Stimulated activated CD8-positive, alpha-beta memory T cell treated with anti-CD3 and anti-CD28 coated beads, Interleukin-15, amount 100 ng/mL, for 24 hours (primary cell): ENCODE data around the gene ATP11C.
"Not testable (repeated sequence)": the region's sequence is repeated elsewhere in the genome, so short reads cannot be mapped to it uniquely, and the experiment has no call there.

Source experiments
- DNase-seq: peaks from one replicate; pipeline ENCODE4 v3.0.0-alpha.2; 2020; ENCODE audit warnings: low read depth

ATP11C gene

DNA sequence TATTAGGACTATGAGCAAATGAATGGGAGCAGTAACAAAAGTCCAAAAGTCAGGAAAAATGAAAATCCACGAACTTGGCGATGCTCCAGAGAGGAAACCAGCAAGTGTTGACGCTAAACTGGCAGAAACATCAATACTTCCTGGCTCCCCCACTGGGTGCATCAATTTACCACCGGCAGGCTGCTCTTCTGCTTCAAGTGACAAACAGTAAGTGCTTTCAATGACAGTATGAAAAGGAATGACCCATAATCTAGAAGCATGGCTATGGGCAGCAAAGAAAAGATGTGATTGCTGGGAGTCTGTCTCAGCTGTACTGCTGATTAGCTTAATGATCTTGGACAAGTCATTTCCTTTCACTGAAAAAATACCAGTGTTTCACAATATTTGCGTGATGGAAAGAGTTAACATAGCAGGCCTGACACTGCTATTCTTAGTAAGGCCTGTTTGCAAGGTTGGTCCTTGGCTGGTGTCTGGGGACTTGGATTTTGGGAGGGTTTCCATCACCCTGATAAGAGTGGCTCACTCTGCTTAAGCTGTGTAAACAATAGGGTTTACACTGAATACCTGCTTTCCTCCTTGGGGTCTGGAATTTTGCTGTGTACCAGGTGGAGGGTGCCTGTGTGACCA, 8.7 kb downstream of the ATP11C start:
- DNase-seq = no peak

DNA sequence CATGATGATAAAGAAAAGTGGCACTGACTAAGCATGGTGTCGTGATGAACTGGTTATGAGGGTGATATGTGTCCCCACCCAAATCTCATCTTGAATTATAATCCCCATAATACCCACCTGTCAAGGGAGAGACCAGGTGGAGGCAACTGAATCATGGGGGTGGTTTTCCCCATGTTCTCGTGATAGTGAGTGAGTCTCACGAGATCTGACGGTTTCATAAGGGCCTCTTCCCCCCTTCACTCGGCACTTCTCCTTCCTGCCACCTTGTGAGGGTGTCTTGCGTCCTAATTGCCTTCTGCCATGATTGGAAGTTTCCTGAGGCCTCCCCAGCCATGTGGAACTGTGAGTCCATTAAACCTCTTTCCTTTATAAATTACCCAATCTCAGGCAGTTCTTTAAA, 11.7 kb downstream of the ATP11C start:
- DNase-seq = not testable (repeated sequence)

DNA sequence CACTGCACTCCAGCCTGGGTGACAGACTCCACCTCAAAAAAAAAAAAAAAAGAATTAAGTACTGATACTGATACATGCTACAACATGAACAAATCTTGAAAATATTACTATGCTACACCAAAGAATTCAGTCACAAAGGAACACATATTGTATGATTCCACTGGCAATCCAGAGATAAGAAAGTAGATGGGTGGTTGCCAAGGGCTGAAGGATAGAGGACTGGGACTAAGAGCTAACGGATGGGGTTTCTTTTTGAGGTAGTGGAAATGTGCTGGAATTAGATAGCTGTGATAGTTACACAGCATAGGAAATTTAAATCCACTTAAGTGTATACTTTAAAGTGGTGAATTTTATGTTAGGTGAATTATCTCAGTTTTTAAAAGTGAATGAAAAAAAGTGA, 12.5 kb downstream of the ATP11C start:
- DNase-seq = no peak

DNA sequence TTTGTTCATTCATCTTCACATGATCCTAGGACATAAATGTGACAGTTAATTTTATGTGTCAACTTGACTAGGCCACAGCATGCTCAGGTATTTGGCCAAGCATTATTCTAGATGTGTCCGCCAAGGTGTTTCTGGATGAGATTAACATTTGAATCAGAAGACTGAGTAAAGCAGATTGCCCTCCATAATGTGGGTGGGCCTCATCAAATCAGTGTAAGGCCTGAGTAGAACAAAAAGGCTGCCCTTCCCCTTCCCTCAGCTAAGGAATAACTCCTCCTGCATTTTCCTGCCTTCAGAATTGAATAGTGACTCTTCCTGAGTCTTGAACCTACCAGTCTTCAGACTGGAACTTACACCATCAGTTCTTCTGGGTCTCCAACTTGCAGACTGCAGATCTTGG, 18.4 kb downstream of the ATP11C start:
- no peak for DNase-seq

DNA sequence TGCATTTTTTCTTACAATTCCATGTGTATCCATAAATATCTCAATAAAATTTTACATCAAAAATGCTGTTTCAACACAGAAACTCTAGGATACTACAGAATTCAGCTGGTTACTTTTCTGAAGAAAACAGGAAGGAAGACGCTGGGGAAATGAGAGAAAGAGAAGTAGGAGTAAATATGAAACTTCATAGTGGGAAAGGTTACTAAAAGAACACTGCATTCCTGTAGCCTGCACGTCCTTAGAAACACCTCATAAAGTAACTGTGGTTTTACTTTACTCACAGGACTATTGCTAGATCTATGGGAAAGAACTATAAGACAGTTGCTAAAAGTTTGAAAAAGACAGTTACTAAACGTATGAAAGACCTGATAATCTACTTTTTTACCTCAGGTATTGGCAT, 23.1 kb downstream of the ATP11C start:
- DNase-seq = no peak

DNA sequence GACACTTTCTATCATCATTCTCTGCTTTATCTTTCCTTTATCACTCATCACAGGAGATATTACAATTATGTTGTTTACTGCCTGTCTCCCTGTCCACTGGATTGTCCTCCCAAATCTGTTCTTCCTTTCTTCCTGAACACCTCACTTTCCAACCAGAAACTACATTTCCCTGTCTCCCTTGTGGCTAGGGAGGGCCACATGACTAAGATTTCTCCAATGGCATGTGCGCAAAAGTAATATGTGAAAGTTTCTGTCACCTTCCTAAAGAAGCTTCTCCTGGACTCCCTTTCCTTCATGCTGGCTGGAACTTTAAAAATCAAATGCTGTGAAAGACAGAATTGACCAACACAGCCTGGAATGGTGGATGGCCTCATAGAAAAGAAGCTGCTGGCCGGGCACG, 25.8 kb downstream of the ATP11C start:
- no peak for DNase-seq

DNA sequence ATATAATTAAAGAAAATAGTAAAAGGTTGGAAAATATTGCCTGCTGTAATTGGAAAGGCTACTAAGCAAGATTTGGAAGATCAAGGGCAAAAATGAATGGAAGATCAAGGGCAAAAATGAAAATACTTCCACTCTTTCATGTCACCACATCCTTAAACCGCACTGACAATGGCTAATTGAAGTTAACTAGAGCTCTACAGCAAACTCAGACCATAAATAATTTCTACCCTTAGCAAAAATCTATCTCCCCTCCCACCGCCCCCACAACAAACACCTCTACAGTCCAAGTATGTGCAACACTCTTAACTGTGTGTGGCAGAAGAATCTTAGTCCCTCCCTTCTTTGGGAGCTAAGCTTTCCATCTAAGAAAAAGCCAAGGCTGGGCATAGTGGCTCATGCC, 27.1 kb downstream of the ATP11C start:
- no peak for DNase-seq

DNA sequence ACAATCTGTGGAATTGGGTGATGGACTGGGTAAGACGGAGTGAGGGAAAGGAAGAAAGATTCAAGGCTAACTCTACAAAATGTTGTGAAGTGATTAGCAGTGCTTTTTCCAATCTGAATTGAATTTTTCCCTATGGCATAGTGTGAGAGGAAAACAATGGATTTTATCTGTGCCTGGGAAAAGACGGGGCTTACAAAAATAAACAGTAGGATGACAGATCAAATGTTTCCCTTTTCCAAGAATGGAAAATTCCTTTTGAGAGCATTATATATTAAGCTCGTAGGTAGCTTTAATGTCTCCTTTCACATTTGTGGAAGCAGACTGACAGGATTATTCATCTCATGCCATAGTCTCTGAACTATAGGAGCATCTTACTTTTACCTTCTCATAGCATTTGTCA, 27.8 kb downstream of the ATP11C start:
- DNase-seq = no peak

DNA sequence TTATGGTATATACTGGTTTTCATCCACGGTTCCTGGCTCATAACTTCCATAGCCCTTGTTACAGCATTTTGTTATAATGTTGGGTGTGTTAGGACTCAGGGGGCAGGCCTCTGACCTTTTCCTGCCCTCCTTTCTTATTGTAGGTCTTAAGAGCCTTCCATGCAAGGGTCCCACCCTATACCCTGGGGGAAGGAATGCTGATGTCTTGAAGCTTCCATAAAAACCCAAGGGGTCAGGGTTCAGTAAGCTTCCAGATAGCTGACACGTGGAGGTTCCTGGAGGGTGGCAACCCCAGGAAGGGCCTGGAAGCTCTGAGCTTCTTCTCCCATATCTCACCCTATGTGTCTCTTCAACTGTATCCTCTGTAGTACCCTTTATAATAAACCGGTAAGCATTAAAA, 29.6 kb downstream of the ATP11C start:
- DNase-seq = no peak

DNA sequence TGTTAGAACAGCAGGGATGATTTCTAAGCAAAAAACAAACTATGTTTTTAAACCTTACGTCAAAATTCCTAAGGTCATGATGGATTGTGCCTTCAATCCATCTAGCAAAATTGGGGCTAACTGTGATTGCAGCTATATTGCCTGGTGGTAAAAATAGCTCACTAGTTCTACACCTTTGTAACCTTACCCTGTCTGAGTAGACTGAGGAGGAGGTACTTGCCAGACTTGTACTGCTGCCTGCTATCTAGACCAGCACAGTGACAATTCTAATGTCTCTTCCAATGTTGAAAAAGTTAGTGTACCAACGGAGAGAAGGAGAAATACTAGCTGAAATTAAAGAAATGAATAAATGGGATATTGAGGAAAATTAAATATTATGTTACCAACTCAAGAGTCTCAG, 30.3 kb downstream of the ATP11C start:
- no peak for DNase-seq

DNA sequence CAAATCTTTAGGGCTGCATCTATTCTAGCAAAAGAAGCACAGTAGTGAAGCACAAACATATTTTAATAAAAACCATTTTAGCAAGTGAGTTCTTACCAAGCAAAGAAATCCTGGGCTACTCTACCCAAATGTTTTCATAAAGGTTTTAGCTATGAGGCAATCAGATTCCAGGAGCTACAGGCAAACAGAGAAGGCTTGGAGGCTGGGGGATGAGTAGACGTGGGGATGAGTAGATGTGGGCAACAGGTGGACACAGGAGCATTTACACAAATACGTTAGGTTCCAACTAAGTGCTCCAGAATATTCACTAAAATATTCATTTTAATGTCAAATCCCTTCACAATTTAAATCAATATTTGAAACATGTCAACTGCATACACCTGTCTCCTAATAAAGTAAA, 34.5 kb downstream of the ATP11C start:
- no peak for DNase-seq

DNA sequence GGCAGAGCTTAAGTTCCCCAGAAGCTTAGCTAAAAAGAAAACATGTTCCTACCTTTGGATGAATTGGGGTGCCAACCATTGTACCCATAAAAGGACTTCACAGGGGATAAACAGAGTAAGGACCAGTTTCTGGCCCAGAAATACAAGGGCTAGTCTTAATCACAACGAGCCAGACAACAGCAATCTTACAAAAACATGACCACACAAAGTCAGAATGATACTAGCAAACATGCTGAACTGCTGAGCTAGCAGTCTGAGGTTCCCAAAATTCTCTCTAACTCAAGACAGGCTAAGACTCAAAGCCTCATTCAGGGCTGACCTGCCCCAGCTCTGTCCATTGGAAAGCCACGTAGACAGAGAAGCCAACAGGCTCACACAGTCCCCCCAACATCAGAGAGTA, 40.3 kb downstream of the ATP11C start:
- no peak for DNase-seq

DNA sequence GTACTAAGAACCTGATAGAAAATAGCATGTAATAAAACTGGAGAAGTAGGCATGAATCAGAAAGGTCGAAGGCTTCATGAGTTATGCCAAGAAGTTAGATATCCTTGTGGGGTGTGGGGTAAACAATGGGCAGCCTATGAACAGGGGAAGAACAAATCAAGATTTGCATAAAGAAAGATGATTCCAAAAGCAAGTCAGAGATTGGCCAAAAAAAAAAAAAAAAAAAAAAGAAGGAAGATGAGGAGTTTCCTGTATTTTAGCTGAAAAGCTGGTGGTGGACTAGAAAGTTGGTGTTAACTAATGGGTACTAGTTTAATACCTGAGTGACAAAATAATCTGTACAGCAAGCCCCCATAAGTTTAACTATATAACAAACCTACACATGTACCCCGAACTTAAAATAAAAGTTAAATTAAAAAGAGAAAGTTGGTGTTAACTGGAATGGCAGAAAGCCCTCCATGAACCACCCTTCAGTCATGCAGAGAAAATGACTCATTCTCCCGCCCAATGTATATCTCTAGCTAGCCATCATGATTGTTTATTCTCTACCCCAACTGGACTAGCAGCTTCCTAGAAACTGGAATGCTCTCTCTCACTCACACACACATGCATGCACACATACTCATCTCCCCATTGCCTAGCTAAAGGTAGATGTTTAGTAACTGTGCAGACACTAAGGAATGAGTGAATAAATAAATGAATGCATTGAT, 41.7 kb downstream of the ATP11C start:
- DNase-seq = no peak

DNA sequence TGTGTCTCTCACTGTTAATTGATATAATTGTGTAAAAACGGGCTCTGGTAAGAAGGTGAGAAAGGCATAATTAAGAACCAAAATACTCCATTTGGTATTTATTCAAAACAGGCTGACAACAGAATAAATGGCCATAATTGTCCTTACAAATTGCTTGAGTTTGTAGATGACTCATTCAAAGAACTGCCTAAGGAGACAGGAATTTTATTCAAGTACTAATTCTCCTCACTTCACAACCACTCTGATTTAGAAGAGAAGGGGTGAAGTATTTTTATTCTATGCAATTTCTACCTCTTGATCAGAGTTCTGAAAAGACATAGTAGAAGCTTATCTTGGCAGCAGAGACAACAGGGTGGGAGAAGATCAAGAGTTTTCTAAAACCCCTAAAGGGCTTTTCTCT, 43.1 kb downstream of the ATP11C start:
- no peak for DNase-seq

DNA sequence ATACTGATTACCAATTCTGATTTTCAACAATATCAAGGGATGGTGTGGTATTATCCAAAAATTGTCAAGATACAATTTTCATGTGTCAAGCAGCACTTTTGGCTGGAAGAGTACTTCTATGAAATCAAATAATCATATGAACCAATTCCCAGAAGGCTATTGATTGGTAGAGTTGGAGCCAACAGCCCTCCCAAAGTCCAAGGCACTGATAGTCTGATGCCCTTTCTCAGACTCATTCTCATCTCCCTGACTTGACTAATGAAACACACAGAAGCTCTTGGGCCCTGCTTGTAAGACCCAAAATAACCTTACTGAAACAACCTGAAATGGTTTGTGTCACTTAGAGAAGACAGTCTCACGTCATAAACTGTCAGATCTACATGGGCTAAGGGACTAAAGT, 48.9 kb downstream of the ATP11C start:
- DNase-seq = no peak

DNA sequence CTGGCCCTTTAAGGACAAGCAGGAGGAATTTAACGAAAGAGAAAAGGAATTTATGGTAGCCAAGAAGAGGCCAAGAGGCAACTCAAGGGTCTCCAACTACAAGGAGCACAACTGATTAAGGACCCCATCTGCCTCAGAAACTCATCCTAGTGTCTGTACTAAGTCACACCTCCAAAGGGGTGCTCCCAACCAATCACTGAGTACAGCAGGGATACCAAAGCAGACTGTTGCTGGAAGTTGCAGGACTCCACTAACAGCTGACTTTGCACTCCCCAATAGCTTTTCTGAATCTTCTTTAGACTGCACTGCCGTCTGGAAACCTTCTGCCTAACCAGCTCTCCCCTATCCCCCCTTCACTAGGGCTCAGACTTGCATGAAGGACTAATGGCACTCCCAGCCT, 50.6 kb downstream of the ATP11C start:
- no peak for DNase-seq

DNA sequence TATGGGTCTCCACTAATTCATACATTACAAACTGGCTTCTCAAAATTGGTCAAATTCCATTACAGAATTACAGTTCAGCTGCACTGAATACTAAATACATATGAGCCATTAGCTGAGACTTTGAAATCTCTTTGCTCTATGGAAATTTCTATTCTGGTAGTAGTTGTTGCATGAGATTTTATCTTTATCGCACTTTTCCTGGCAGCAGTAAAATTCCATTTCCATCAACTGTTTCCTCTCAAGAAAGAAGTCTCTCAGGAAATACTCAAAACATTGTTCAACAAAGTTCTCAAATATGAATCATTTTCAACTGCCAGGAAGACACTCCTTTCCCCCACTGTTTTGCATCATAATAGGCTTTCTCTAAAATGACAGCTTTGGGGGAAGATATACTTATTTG, 51.3 kb downstream of the ATP11C start:
- no peak for DNase-seq

DNA sequence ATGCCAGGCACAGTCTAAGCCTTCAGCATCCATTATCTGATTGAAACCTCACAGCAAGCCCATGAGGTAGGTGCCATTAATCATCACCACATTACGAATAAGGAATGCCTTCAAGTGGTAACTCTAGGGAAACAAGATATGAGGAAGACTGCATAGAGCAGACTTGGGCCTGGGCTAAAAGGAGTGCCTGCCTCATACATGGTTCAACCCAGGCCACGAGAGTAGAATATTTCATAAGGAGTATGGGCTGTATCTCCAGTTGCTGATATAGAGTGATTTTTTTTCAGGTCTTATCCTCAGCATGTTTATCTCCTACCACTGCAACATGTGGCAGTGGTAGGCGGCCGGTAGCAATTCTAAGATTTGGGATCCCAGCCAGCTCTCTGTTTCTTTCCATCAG, 51.7 kb downstream of the ATP11C start:
- no peak for DNase-seq

DNA sequence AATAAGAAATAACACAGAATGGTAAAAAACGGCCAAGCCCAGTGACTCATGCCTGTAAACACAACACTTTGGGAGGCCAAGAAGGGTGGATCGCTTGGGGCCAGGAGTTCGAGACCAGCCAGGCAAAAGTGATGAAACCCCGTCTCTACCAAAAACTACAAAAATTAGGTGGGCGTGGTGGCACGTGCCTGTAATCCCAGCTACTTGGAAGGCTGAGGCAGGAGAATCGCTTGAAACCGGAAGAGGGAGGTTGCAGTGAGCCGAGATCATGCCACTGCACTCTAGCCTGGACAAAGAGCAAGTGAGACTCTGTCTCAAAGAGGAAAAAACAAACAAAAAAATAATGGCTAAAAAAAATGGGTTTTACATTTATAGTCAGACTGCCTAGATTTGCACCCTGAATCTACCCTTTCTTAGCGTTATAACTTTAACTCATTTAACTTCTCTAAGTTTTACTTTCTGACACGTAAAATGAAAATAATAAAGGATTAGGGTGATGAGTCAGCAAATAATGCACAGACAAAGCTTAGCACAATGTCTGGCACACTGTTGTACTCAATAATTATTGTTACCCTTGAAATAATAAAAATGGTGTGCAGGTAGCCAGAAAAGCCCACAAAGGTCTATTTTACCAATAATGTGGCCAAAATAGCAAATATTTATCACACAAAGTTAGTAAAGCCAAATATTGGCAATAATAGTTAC, 55.0 kb downstream of the ATP11C start:
- DNase-seq = no peak

DNA sequence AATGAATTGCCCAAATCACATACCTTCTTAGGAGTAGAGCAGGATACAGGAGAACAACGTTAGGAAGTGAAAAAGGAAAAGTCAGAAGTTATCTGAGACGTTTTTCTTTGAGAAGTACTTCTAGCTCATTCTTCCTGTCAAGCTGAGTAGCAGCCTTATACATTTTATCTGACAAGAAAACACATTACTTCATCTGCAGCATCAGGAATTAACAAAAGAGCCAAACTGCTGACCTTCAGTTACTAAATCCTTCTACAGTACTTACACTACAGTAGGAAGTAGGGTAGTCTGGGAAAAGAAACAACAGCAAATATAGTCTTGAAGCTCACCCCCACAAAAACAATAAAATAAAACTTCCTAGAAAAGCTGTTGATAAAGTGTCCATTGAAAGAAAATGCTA, 57.0 kb downstream of the ATP11C start:
- DNase-seq = no peak

DNA sequence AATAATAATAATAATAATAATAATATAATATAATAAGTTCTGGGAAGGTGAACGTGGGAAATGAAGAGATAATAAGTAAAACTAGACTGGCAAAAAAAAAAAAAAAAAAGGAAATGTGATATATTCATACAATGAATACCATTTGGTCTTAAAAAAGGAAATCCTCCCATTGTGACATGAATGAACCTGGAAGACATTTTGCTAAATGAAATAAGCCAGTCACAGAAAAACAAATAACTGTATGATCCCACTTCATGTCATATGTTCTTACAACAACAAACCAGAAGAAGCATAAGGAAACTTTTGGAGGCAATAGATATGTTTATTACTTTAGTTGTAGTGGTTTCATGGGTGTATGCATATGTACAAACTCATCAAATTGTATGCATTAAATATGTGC, 63.1 kb downstream of the ATP11C start:
- no peak for DNase-seq

DNA sequence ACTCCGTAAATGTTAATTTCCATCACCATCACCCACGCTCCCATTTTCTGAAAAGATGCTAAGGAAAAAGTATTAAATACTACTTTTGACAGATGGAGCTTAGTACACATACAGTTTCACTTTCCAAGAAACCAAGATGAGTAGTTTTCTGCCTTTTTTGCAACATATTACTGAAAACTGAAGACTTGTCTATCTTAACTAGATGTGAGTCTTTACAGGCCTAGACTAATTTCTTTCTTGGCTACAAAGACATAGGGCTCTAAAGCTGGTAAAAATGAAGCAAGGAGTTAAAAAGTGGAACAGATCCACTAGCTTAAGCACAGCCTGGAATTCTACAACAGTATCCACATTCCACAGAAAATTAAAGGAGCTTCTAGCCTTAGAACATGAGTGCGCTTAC, 68.2 kb downstream of the ATP11C start:
- DNase-seq = no peak

DNA sequence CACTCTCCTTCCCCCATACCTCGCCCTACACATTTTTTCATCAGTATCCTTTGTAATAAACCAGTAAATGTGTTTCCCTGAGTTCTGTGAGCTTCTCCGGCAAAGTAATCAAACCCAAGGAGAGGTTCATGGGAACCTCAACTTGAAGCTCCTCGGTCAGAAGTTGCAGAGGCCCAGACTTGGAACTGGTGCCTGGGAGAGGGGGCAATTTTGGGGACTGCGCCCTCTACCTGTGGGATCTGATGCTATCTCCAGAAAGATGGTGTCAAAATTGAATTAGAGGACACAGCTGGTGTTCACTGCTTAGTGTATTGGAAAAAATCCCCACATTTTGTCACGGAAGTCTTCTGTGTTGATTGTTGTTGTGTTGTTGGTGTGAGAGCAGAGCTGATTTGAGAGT, 70.6 kb downstream of the ATP11C start:
- no peak for DNase-seq

DNA sequence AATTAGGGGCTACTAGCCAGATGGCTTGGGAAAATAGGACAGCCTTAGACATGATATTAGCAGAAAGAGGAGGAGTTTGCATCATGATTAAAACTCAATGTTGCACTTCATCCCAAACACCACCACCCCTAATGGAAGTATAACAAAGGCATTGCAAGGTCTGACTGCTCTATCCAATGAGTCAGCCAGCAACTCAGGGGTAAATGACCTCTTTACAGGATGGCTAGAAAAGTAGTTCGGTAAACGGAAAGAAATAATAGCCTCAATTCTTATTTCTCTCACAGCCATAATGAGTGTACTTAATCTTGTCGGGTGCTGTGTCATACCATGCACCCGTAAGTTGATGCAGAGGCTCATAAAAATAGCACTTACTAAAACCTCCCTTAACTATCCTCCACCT, 76.0 kb downstream of the ATP11C start:
- not testable (repeated sequence) for DNase-seq
